Neuron (in vitro differentiated cells): Measurements from ENCODE around the gene HOXC11.

ENCODE experiments used
- H2AFZ ChIP-seq: one replicate; pipeline ENCODE4 v1.6.1; 2013; ENCODE audit warnings: low read depth, mild to moderate bottlenecking, inconsistent platforms, low read length, moderate library complexity
- H3K27me3 ChIP-seq: one replicate; pipeline ENCODE4 v1.6.1; 2013; ENCODE audit warnings: low read length; ENCODE audit not compliant: insufficient read depth
- H3K36me3 ChIP-seq: one replicate; pipeline ENCODE4 v1.6.1; 2013; ENCODE audit warnings: low read length; ENCODE audit not compliant: insufficient read depth
- H3K4me1 ChIP-seq: one replicate; pipeline ENCODE4 v1.6.1; 2013; ENCODE audit warnings: low read length; ENCODE audit not compliant: insufficient read depth
- H3K4me3 ChIP-seq: 2 replicates; pipeline ENCODE4 v1.5.1; 2013; ENCODE audit warnings: mild to moderate bottlenecking, low read length, moderate library complexity
- H3K9me3 ChIP-seq: one replicate; pipeline ENCODE4 v1.6.1; 2013; ENCODE audit warnings: low read length

Gene HOXC11

GRCh38 chr12:53976172-53976822 is 3.4 kb downstream of the HOXC11 start:
- no peak overlapping the region for H2AFZ ChIP-seq

GRCh38 chr12:53976823-53977595 is 4.1 kb downstream of the HOXC11 start:
- Histone ChIP-seq H3K9me3 (peaks cover 3% of the 10 kb centered on the region), H3K4me1 (no peaks in the 10 kb centered on the region), H3K4me3 (no peak overlapping the region), H3K36me3 (no peaks in the 10 kb centered on the region), H2AFZ (no peak overlapping the region), H3K27me3 (peaks cover 96% of the 10 kb centered on the region)

More at GRCh38 chr12:53976172-53976822, 3.4 kb downstream of the HOXC11 start:
- Histone ChIP-seq H3K36me3 (no peaks in the 10 kb centered on the region), H3K27me3 (peaks cover 96% of the 10 kb centered on the region), H3K9me3 (peaks cover 3% of the 10 kb centered on the region), H3K4me3 (no peak overlapping the region), H3K4me1 (no peaks in the 10 kb centered on the region)

- Histone ChIP-seq H3K27me3 (peaks cover 96% of the 10 kb centered on the region), H3K4me1 (no peaks in the 10 kb centered on the region)
Observed at GRCh38 chr12:53977596-53978445, 4.9 kb downstream of the HOXC11 start.

GRCh38 chr12:53978477-53979356 is 5.8 kb downstream of the HOXC11 start:
- peaks cover 96% of the 10 kb centered on the region for H3K27me3 ChIP-seq
- H3K4me3 ChIP-seq = no peak overlapping the region
- H3K36me3 ChIP-seq = no peaks in the 10 kb centered on the region

More at GRCh38 chr12:53977596-53978445, 4.9 kb downstream of the HOXC11 start:
- Histone ChIP-seq H2AFZ (no peak overlapping the region), H3K36me3 (no peaks in the 10 kb centered on the region), H3K4me3 (no peak overlapping the region), H3K9me3 (peaks cover 3% of the 10 kb centered on the region)

GRCh38 chr12:53980104-53980801 is 7.3 kb downstream of the HOXC11 start:
- H3K36me3 ChIP-seq = no peaks in the 10 kb centered on the region
- no peak overlapping the region for H3K4me3 ChIP-seq
- H3K9me3 ChIP-seq = peaks cover 3% of the 10 kb centered on the region
- no peaks in the 10 kb centered on the region for H3K4me1 ChIP-seq
- H3K27me3 ChIP-seq = peaks cover 93% of the 10 kb centered on the region
- H2AFZ ChIP-seq = no peak overlapping the region

More at GRCh38 chr12:53978477-53979356, 5.8 kb downstream of the HOXC11 start:
- Histone ChIP-seq H2AFZ (no peak overlapping the region), H3K9me3 (peaks cover 3% of the 10 kb centered on the region), H3K4me1 (no peaks in the 10 kb centered on the region)

- Histone ChIP-seq H3K36me3 (no peaks in the 10 kb centered on the region), H3K4me3 (no peak overlapping the region), H2AFZ (no peak overlapping the region), H3K9me3 (no peaks in the 10 kb centered on the region), H3K27me3 (peaks cover 93% of the 10 kb centered on the region), H3K4me1 (no peaks in the 10 kb centered on the region)
Observed at GRCh38 chr12:53980802-53981496, 8.0 kb downstream of the HOXC11 start.

GRCh38 chr12:53981634-53982565 is 9.0 kb downstream of the HOXC11 start:
- Histone ChIP-seq H2AFZ (no peak overlapping the region), H3K27me3 (peaks cover 93% of the 10 kb centered on the region), H3K4me3 (no peak overlapping the region), H3K4me1 (no peaks in the 10 kb centered on the region), H3K9me3 (no peaks in the 10 kb centered on the region), H3K36me3 (no peaks in the 10 kb centered on the region)

- no peak overlapping the region for H2AFZ ChIP-seq
- no peaks in the 10 kb centered on the region for H3K9me3 ChIP-seq
- no peak overlapping the region for H3K4me3 ChIP-seq
- H3K36me3 ChIP-seq = no peaks in the 10 kb centered on the region
- peaks cover 93% of the 10 kb centered on the region for H3K27me3 ChIP-seq
- no peaks in the 10 kb centered on the region for H3K4me1 ChIP-seq
Observed at GRCh38 chr12:53982648-53983567, 10.0 kb downstream of the HOXC11 start.

GRCh38 chr12:53983568-53983949 is 10.6 kb downstream of the HOXC11 start:
- Histone ChIP-seq H2AFZ (no peak overlapping the region), H3K36me3 (no peaks in the 10 kb centered on the region), H3K27me3 (peaks cover 94% of the 10 kb centered on the region), H3K4me1 (no peaks in the 10 kb centered on the region), H3K4me3 (no peak overlapping the region), H3K9me3 (no peaks in the 10 kb centered on the region)

- no peak overlapping the region for H2AFZ ChIP-seq
- no peak overlapping the region for H3K4me3 ChIP-seq
- no peaks in the 10 kb centered on the region for H3K4me1 ChIP-seq
- H3K36me3 ChIP-seq = no peaks in the 10 kb centered on the region
- no peaks in the 10 kb centered on the region for H3K9me3 ChIP-seq
- H3K27me3 ChIP-seq = peaks cover 94% of the 10 kb centered on the region
Observed at GRCh38 chr12:53983950-53984572, 11.1 kb downstream of the HOXC11 start.
